HG03469 (cell line): ENCODE results near the gene SGF29.
"Not testable (repeated sequence)": the region's sequence is repeated elsewhere in the genome, so short reads cannot be mapped to it uniquely, and the experiment has no call there.

Source experiments
- ATAC-seq: cut with Tn5 transposase; IDR thresholded peaks from one replicate; pipeline ENCODE4 v1.9.1; 2021; ENCODE audit warnings: mild to moderate bottlenecking, moderate library complexity, moderate number of reproducible peaks; ENCODE audit not compliant: unreplicated experiment

Gene SGF29

GRCh38 chr16:28553776-28554633, at the start of gene SGF29:
SGF29 (plus strand) TSS chr16:28553920; CDS start chr16:28581070, 27,150 bp downstream.
- peak; percentile 43 for ATAC-seq

GRCh38 chr16:28504707-28505404, 48.9 kb upstream of the SGF29 start:
- ATAC-seq, result no peak

- ATAC-seq, result no peak
Observed at GRCh38 chr16:28505489-28506137, 48.1 kb upstream of the SGF29 start.

GRCh38 chr16:28511031-28511430, 42.7 kb upstream of the SGF29 start:
- no peak for ATAC-seq

- ATAC-seq, result no peak
Observed at GRCh38 chr16:28511801-28512789, 41.6 kb upstream of the SGF29 start.

GRCh38 chr16:28513484-28514181, 40.1 kb upstream of the SGF29 start:
- ATAC-seq, result no peak

GRCh38 chr16:28514246-28514645, 39.5 kb upstream of the SGF29 start:
- no peak for ATAC-seq

- ATAC-seq, result no peak
Observed at GRCh38 chr16:28520672-28521071, 33.0 kb upstream of the SGF29 start.

GRCh38 chr16:28521436-28521835, 32.3 kb upstream of the SGF29 start:
- no peak for ATAC-seq

GRCh38 chr16:28522792-28523191, 30.9 kb upstream of the SGF29 start:
- ATAC-seq, result no peak

GRCh38 chr16:28524681-28525171, 29.0 kb upstream of the SGF29 start:
- no peak for ATAC-seq

- no peak for ATAC-seq
Observed at GRCh38 chr16:28526201-28527099, 27.3 kb upstream of the SGF29 start.

GRCh38 chr16:28527100-28527785, 26.5 kb upstream of the SGF29 start:
- ATAC-seq, result not testable (repeated sequence)

GRCh38 chr16:28527985-28528384, 25.7 kb upstream of the SGF29 start:
- no peak for ATAC-seq

GRCh38 chr16:28528463-28528867, 25.3 kb upstream of the SGF29 start:
- ATAC-seq, result no peak

GRCh38 chr16:28529124-28529523, 24.6 kb upstream of the SGF29 start:
- ATAC-seq, result no peak

- ATAC-seq, result no peak
Observed at GRCh38 chr16:28531777-28532744, 21.7 kb upstream of the SGF29 start.
